ENCODE results near the gene IFFO2.

DNA sequence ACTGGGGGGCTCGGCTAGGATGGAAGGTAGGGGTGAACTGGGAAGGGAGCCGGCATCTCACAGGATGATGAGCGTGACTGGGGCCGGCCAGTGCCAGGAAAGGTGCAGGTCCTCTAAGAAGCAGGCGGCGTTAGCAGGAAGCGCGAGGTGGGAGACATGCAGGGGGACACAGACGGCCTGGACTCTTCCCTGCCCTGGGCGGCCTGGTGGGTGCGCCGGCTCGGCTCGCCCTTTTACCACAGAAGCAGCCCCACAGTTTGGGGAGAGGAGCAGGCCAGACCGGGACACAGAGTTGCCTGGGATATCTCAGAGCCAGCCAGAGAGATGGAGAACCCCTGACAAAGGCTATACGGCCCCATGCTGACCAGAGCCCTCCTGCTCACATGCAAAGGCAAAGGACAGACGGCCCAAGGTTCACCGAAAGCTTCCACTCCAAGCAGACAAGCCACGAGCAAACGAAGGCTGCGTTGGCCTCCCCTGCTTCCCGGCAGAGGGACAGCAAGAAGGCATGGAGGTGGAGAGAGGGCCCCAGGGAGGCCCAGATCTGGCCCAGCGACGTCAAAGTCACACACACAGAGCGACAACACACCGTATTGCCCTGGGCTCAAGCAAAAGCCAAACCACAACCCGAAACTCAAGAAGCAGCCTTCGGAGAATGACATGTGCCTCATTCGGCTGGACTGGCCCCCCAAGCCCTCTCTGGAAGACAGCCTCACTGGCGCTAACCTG is 39.2 kb downstream of the IFFO2 start:
- TF ChIP-seq, protein P1, sequence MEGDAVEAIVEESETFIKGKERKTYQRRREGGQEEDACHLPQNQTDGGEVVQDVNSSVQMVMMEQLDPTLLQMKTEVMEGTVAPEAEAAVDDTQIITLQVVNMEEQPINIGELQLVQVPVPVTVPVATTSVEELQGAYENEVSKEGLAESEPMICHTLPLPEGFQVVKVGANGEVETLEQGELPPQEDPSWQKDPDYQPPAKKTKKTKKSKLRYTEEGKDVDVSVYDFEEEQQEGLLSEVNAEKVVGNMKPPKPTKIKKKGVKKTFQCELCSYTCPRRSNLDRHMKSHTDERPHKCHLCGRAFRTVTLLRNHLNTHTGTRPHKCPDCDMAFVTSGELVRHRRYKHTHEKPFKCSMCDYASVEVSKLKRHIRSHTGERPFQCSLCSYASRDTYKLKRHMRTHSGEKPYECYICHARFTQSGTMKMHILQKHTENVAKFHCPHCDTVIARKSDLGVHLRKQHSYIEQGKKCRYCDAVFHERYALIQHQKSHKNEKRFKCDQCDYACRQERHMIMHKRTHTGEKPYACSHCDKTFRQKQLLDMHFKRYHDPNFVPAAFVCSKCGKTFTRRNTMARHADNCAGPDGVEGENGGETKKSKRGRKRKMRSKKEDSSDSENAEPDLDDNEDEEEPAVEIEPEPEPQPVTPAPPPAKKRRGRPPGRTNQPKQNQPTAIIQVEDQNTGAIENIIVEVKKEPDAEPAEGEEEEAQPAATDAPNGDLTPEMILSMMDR (IDR thresholded peaks at IDR 0.05) = no peak
- TF ChIP-seq POLR2A (IDR thresholded peaks at IDR 0.05) = no peak
